GM21447 (cell line): Measurements from ENCODE around the gene FRAS1.
"Not testable (repeated sequence)": the region's sequence is repeated elsewhere in the genome, so short reads cannot be mapped to it uniquely, and the experiment has no call there.

Source experiments
- ATAC-seq: cut with Tn5 transposase; IDR thresholded peaks from one replicate; pipeline ENCODE4 v1.9.1; 2021; ENCODE audit not compliant: unreplicated experiment

FRAS1 gene

DNA sequence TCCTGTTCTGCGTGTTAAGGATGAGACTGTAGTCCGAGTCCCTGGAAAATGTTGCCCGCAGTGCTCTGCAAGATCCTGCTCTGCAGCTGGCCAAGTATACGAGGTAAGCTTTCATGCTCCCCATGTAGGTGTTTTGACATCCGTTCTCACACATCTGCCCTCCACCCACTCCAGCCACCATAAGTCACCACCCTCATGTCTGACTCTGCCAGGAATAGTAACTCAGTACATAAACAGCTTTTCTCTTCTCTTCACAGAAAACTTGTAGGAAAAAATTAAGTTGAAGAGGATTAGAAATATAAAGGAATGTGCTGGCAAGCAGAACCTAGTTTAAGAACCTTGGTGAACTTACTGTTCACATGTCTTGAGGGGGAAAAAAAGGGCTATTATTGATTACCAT lies 207.9 kb downstream of the FRAS1 start:
- no peak for ATAC-seq

DNA sequence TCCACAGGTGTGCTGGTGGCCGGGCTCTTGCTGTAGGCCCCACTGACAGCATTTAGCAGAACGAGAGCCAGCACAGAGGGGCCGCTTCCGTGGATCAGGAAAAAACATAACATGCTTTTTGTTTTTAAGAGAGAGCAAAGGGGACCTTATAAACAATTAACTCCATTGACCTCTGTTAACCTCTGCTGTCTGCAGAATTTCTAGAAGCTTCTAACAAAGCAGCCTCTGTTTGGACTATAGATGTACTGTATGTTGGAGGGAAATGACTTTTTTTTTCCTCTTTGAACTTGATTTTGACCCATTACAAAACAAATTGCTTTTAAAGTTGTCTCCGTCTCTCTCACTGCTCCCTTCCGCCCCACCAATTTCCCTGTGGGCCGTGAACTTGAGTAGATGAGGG lies 210.7 kb downstream of the FRAS1 start:
- no peak for ATAC-seq

DNA sequence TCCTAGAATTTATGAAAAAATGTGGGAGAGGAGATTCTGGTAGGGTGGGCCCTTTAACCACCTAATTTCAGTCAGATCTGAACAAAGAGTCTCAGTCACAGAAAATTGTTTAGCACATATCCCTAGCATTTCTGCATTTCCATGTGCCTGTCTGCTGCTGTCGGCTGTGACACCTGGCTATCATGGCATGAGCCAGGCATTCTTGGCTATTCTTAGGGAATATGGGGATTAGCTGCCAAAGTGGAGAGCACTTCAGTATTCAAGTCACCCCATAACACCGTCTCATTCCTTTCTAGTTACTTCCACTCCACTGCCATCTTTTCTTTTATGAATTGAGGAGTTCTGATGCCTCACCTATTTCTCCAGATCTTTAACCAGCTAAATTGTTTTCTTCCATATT lies 211.5 kb downstream of the FRAS1 start:
- ATAC-seq = no peak

- not testable (repeated sequence) for ATAC-seq
These were observed 218.3 kb downstream of the FRAS1 start for GRCh38 chr4:78275450-78275849.

DNA sequence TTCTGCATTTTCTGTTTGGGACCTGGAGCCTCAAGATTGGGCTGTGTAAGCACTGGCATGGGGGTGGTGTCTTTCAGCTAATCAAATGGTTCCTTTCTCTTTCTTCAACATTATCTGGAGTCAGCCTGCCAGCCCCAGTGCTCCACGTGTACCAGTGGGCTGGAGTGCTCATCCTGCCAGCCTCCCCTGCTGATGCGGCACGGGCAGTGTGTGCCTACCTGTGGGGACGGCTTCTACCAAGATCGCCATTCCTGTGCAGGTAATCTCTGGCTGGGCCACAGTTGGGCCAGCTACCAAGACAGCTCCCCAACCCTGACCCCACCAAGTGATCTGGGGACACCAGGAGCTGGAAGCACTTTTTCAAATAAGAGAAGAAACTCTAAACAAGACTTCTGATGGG lies 229.2 kb downstream of the FRAS1 start:
- ATAC-seq = no peak

DNA sequence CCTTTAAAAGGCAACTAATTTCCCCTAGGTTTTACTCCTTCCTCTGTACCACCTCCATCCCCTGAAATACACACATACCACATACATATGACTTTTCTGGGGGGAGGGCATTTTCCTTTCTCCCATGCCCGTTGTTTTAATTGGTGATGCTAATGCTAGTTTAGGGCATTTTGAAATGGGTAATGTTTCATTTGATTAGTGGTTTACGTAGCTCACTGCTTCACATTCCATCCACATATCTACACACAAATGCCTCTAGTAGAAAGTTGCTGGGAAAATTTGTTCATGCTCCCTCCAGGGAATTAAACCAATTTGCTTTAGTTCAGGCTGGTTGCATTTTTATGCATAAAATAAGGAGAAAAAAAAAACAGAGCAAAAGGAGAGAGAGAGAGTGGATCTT lies 231.2 kb downstream of the FRAS1 start:
- no peak for ATAC-seq

DNA sequence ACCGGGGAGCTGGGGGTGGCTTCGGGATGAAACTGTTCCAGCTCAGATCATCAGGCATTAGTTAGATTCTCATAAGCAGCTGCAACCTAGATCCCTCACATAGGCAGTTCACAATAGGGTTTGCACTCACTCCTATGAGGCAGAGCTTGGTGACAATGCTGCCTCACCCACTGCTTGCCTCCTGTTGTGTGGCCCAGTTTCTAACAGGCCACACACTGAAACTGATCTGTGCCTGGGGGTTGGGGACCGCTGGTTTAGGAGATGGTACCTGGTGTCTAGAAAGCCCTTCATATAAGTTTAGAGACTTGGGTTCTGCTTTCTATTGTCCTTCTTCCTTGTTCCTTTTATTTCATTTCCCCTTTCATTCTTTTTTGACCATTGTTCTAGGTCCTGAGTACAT lies 234.2 kb downstream of the FRAS1 start:
- ATAC-seq = no peak

GRCh38 chr4:78292341-78292740 lies 235.2 kb downstream of the FRAS1 start:
- ATAC-seq = no peak

GRCh38 chr4:78292856-78293255 lies 235.7 kb downstream of the FRAS1 start:
- no peak for ATAC-seq

GRCh38 chr4:78293348-78293747 lies 236.2 kb downstream of the FRAS1 start:
- no peak for ATAC-seq

GRCh38 chr4:78293821-78294301 lies 236.7 kb downstream of the FRAS1 start:
- ATAC-seq = no peak

DNA sequence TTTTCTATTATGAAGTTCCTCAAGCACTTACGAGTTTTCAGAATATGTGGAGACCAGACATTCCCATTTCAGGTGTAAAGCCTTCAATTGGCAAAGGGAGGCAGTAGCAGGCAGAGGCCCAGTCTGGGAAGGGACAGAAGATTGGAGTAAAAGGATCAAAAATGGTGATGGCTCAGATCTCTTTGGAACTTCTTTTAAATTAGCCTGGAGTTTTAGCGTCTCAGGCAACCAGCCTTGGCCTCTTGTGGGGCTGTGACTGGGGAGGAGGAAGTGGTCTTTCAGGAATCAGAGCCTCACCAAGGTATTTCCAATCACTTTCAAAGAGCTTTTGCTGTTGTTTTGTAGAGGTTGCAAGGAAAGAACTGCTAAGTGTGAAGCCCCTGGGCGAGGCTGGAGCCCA lies 239.1 kb downstream of the FRAS1 start:
- ATAC-seq = no peak

GRCh38 chr4:78297116-78297800 lies 240.1 kb downstream of the FRAS1 start:
- peak; percentile 64 for ATAC-seq

DNA sequence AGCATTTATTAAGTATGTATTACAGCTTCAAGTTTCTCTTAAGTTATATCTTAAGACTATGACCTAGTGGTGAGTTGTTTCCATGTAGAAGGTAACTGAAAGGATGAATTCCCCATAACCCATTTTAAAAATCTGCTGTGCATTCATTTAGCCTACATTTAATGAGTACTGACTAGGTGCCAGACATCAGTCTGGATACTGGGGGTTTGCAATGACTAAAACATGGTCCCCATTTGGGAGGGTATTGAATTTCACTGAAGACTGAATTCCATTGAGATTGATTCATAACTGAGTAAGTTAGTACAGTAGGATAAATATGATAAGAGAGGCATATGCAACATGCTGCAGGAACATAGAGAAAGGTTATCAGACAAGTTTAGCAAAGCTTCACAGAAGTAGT lies 241.5 kb downstream of the FRAS1 start:
- no peak for ATAC-seq

- peak; percentile 63 for ATAC-seq
These were observed 242.4 kb downstream of the FRAS1 start for GRCh38 chr4:78299565-78299972.

DNA sequence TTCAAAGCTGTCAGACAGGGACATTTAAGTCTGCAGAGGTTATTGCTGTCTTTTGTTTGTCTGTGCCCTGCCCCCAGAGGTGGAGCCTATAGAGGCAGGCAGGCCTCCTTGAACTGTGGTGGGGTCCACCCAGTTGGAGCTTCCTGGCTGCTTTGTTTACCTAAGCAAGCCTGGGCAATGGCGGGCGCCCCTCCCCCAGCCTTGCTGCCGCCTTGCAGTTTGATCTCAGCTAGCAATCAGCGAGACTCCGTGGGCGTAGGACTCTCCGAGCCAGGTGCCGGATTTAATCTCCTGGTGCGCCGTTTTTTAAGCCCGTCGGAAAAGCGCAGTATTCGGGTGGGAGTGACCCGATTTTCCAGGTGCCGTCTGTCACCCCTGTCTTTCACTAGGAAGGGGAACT lies 250.1 kb downstream of the FRAS1 start:
- ATAC-seq = not testable (repeated sequence)

- no peak for ATAC-seq
These were observed 251.4 kb downstream of the FRAS1 start for GRCh38 chr4:78308517-78308916.

DNA sequence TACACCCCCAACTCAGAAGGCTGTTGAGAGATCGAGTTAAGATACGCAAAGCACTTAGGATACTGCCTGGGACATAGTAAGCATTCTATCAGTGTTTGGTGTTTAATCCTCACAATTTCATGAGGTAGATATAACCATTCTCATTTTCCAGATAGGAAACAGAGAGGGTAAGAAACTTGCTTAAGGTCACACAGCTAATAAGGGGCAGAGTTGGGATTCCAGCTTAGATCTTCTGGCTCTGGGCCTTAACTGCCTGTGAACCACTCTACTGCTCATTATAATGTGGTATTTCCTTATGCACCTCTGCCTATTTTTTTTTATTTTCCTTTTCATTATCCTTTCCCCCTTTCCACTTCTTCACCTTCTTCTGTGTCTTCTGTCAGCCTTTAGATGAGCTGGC lies 252.2 kb downstream of the FRAS1 start:
- ATAC-seq = no peak

DNA sequence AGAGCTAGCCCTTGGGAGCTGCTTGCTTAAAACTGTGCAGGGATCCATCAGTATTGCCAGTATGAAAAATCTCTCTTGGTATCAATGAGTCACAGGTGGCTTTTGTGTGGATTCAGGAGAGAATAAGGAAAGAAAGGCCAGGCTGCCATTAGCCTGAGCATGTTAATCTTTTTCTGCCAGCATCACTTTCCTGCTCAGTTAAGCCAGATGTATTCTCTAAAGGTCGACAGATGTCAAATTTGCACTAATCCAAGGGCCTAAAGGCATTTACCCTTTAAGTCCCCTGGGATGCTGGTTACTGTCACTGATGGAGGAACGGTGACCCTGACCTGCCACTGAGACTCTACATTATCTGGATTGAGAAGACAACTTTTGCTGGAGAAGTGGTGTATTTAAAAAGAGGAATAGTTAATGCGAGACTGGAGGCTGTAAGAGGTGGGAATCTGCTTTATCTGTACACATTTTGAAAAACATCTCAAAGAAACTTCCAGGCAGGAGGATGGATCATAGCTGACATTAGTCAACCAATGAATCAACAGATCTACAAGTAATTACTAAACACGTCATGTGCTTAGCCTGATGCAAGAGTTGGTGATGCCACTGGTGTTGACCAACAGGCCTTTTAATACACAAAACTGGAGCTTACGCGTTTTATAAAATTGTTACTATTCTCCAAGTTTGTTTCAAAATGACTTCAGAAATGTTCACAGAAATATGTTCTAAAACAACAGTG lies 253.1 kb downstream of the FRAS1 start:
- no peak for ATAC-seq

GRCh38 chr4:78310740-78311115 lies 253.6 kb downstream of the FRAS1 start:
- no peak for ATAC-seq

DNA sequence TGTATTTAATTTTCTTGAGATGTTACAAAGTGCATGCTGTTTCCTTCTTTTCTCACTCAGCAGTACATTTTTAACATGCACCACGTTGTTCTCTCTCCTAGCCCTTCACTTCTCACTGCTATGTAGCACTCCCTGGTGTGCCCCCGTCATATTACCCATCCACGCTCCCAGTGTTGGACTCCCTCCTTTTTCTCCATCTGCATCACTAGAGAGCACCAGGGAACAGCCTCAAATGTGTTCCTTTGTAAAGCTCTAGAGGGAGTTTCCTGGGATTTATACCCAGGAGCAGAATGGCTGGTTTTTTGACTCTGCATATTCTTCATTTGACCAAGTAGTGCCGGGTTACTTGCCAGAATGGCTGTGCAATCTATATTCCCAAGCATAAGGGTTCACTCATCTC lies 254.2 kb downstream of the FRAS1 start:
- no peak for ATAC-seq

- ATAC-seq = peak; percentile 61
These were observed 256.0 kb downstream of the FRAS1 start for GRCh38 chr4:78312989-78313753.
